Liver (tissue), 9 donors: ENCODE data around the gene TSEN34. TPM values are rescaled to one million over a fixed set of nuclear protein-coding genes. Genes with fewer than 3 reads are reported as not detected.

Experiments used
- DNase-seq: peaks from one replicate; pipeline ENCODE4 v3.0.0-alpha.2; 2017; ENCODE audit warnings: low spot score
- H3K27ac ChIP-seq, 2 donors: one replicate each; pipeline ENCODE4 v1.7.0; 2013; ENCODE audit warnings: inconsistent platforms in 2 of 2, low read length in 2 of 2, control low read depth in 1 of 2, low read depth in 1 of 2, mild to moderate bottlenecking in 1 of 2
- H3K27me3 ChIP-seq, 4 donors: one replicate each; pipeline versions ENCODE4 v1.6.1 to v1.7.0; 2013; ENCODE audit warnings: low read length in 3 of 4, inconsistent platforms in 1 of 4, mild to moderate bottlenecking in 1 of 4, moderate library complexity in 1 of 4; ENCODE audit not compliant: control insufficient read depth in 4 of 4, insufficient read depth in 4 of 4
- H3K36me3 ChIP-seq, 4 donors: one replicate each; pipeline versions ENCODE4 v1.6.1 to v1.7.0; 2013; ENCODE audit warnings: low read length in 3 of 4, mild to moderate bottlenecking in 3 of 4, low read depth in 1 of 4, moderate library complexity in 1 of 4; ENCODE audit not compliant: control insufficient read depth in 4 of 4, insufficient read depth in 3 of 4
- H3K4me1 ChIP-seq, 4 donors: one replicate each; pipeline versions ENCODE4 v1.6.1 to v1.7.0; 2013; ENCODE audit warnings: low read length in 3 of 4, mild to moderate bottlenecking in 3 of 4, moderate library complexity in 1 of 4; ENCODE audit not compliant: control insufficient read depth in 4 of 4, insufficient read depth in 4 of 4
- H3K4me3 ChIP-seq, 3 donors: one replicate each; pipeline versions ENCODE4 v1.6.1 to v1.7.0; 2013; ENCODE audit warnings: low read length in 3 of 3, control low read depth in 1 of 3, low read depth in 1 of 3, mild to moderate bottlenecking in 1 of 3
- H3K9ac ChIP-seq, 2 donors: one replicate each; pipeline ENCODE4 v1.7.0; 2013; ENCODE audit warnings: low read length in 2 of 2, mild to moderate bottlenecking in 2 of 2, moderate library complexity in 2 of 2, control low read depth in 1 of 2, low read depth in 1 of 2
- H3K9me3 ChIP-seq, 4 donors: one replicate each; pipeline versions ENCODE4 v1.6.1 to v1.7.0; 2013; ENCODE audit warnings: low read length in 3 of 4; ENCODE audit not compliant: control insufficient read depth in 4 of 4
- ATF3 ChIP-seq: IDR thresholded peaks from 2 replicates; pipeline ENCODE4 v1.6.1; 2016; ENCODE audit warnings: antibody characterized with exemption
- EGR1 ChIP-seq, 2 donors: IDR thresholded peaks; 2 replicates each; pipeline ENCODE4 v1.6.1; 2016 to 2018; ENCODE audit warnings: antibody characterized with exemption in 2 of 2, low read depth in 2 of 2
- FOXA1 ChIP-seq: IDR thresholded peaks from 2 replicates; pipeline ENCODE4 v1.6.1; 2016; ENCODE audit warnings: antibody characterized with exemption
- FOXA2 ChIP-seq: IDR thresholded peaks from 2 replicates; pipeline ENCODE4 v1.6.1; 2016; ENCODE audit warnings: antibody characterized with exemption
- GABPA ChIP-seq, 2 donors: IDR thresholded peaks in 1 of 2; conservative IDR thresholded peaks in 1 of 2; 2 replicates each; pipeline ENCODE4 v1.6.1; 2016; ENCODE audit warnings: antibody characterized with exemption in 2 of 2, mild to moderate bottlenecking in 1 of 2, moderate library complexity in 1 of 2
- HNF4A ChIP-seq, 2 donors: conservative IDR thresholded peaks; 2 replicates each; pipeline ENCODE4 v1.6.1; 2016; ENCODE audit warnings: antibody characterized with exemption in 2 of 2, mild to moderate bottlenecking in 2 of 2
- HNF4G ChIP-seq: IDR thresholded peaks from 2 replicates; pipeline ENCODE4 v1.6.1; 2016; ENCODE audit warnings: antibody characterized with exemption
- JUND ChIP-seq, 2 donors: IDR thresholded peaks; 2 replicates each; pipeline ENCODE4 v1.6.1; 2016; ENCODE audit warnings: antibody characterized with exemption in 2 of 2
- NR2F2 ChIP-seq: IDR thresholded peaks from 2 replicates; pipeline ENCODE4 v1.6.1; 2016; ENCODE audit warnings: antibody characterized with exemption
- RAD21 ChIP-seq, 2 donors: IDR thresholded peaks; 2 replicates each; pipeline ENCODE4 v1.6.1; 2016; ENCODE audit warnings: antibody characterized with exemption in 2 of 2, mild to moderate bottlenecking in 2 of 2
- RXRA ChIP-seq, 2 donors: IDR thresholded peaks; 2 replicates each; pipeline ENCODE4 v1.6.1; 2017 to 2018; ENCODE audit warnings: antibody characterized with exemption in 2 of 2, mild to moderate bottlenecking in 1 of 2
- SP1 ChIP-seq: IDR thresholded peaks from 2 replicates; pipeline ENCODE4 v1.6.1; 2018; ENCODE audit warnings: antibody characterized with exemption, mild to moderate bottlenecking
- TAF1 ChIP-seq: conservative IDR thresholded peaks from 2 replicates; pipeline ENCODE4 v1.6.1; 2016; ENCODE audit warnings: antibody characterized with exemption, mild to moderate bottlenecking
- YY1 ChIP-seq: IDR thresholded peaks from 2 replicates; pipeline ENCODE4 v1.6.1; 2016; ENCODE audit warnings: antibody characterized with exemption, mild to moderate bottlenecking
- ZBTB33 ChIP-seq: IDR thresholded peaks from 2 replicates; pipeline ENCODE4 v1.6.1; 2016; ENCODE audit warnings: antibody characterized with exemption
- WGBS: extraction: QIAGEN DNeasy Blood & Tissue Kit; methylation state at CpG from one replicate; pipeline ENCODE4 v1.1.7; 2013; 5-methylcytosine and 5-hydroxymethylcytosine counted together
- polyA plus RNA-seq, 2 donors: library from polyadenylated mRNA; stranded (reverse) in 1 of 2; unstranded in 1 of 2; fragments of 200-250 nt in 1 of 2; fragments of >200 nt in 1 of 2; fragmentation: Nextera tagmentation in 1 of 2; extraction: Ambion mirVana in 1 of 2; gene quantifications; one replicate each; pipeline versions ENCODE4 v1.2.1 to v1.2.3, GENCODE V29; 2013 to 2015
- total RNA-seq, 2 donors: library from RNA; depleted of rRNA; stranded (reverse); fragments of >200 nt; gene quantifications; one replicate each; pipeline ENCODE4 v1.2.3, GENCODE V29; 2014
- TF ChIP-seq, protein P1 (sequence below): fragments of 150-350 bp; IDR thresholded peaks from 2 replicates; pipeline ENCODE4 v1.5.1; 2017; ENCODE audit warnings: improper control_type of control experiment, low read depth, low read length; ENCODE audit not compliant: missing input control
- TF ChIP-seq, protein P2 (sequence below): IDR thresholded peaks from 2 replicates; pipeline ENCODE4 v1.6.1; 2016; ENCODE audit warnings: antibody characterized with exemption, mild to moderate bottlenecking
- TF ChIP-seq, protein P3 (sequence below): IDR thresholded peaks from 2 replicates; pipeline ENCODE4 v1.6.1; 2016; ENCODE audit warnings: antibody characterized with exemption
- donor health status: healthy.
- donor health status: healthy.
- donor health status: healthy.
- donor health status: healthy.
- donor health status: healthy.

Gene TSEN34
- total and polyA plus RNA-seq, 4 donors = 15.5 to 37.9 (median 24.6) TPM

- no peak overlapping the region for H3K4me3 ChIP-seq
- H3K9me3 ChIP-seq = no peaks in the 10 kb centered on the region
- no peaks in the 10 kb centered on the region for H3K36me3 ChIP-seq
- TF ChIP-seq ATF3 (no peak), RAD21 (IDR thresholded peaks at IDR 0.05) (no peak), FOXA1 (no peak), NR2F2 (no peak), JUND (IDR thresholded peaks at IDR 0.05) (no peak), HNF4A (conservative IDR thresholded peaks at IDR 0.05) (no peak), RXRA (IDR thresholded peaks at IDR 0.05) (no peak), YY1 (no peak), EGR1 (IDR thresholded peaks at IDR 0.05; ENCODE audit: low read depth in 2 of 2) (no peak), TAF1 (no peak), ZBTB33 (no peak), SP1 (no peak), GABPA (IDR thresholded peaks at IDR 0.05 in 1 of 2, conservative IDR thresholded peaks at IDR 0.05 in 1 of 2) (no peak), FOXA2 (no peak), HNF4G (no peak)
- TF ChIP-seq, protein P1, sequence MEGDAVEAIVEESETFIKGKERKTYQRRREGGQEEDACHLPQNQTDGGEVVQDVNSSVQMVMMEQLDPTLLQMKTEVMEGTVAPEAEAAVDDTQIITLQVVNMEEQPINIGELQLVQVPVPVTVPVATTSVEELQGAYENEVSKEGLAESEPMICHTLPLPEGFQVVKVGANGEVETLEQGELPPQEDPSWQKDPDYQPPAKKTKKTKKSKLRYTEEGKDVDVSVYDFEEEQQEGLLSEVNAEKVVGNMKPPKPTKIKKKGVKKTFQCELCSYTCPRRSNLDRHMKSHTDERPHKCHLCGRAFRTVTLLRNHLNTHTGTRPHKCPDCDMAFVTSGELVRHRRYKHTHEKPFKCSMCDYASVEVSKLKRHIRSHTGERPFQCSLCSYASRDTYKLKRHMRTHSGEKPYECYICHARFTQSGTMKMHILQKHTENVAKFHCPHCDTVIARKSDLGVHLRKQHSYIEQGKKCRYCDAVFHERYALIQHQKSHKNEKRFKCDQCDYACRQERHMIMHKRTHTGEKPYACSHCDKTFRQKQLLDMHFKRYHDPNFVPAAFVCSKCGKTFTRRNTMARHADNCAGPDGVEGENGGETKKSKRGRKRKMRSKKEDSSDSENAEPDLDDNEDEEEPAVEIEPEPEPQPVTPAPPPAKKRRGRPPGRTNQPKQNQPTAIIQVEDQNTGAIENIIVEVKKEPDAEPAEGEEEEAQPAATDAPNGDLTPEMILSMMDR = no peak
- TF ChIP-seq, protein P2, sequence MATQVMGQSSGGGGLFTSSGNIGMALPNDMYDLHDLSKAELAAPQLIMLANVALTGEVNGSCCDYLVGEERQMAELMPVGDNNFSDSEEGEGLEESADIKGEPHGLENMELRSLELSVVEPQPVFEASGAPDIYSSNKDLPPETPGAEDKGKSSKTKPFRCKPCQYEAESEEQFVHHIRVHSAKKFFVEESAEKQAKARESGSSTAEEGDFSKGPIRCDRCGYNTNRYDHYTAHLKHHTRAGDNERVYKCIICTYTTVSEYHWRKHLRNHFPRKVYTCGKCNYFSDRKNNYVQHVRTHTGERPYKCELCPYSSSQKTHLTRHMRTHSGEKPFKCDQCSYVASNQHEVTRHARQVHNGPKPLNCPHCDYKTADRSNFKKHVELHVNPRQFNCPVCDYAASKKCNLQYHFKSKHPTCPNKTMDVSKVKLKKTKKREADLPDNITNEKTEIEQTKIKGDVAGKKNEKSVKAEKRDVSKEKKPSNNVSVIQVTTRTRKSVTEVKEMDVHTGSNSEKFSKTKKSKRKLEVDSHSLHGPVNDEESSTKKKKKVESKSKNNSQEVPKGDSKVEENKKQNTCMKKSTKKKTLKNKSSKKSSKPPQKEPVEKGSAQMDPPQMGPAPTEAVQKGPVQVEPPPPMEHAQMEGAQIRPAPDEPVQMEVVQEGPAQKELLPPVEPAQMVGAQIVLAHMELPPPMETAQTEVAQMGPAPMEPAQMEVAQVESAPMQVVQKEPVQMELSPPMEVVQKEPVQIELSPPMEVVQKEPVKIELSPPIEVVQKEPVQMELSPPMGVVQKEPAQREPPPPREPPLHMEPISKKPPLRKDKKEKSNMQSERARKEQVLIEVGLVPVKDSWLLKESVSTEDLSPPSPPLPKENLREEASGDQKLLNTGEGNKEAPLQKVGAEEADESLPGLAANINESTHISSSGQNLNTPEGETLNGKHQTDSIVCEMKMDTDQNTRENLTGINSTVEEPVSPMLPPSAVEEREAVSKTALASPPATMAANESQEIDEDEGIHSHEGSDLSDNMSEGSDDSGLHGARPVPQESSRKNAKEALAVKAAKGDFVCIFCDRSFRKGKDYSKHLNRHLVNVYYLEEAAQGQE = no peak
- TF ChIP-seq, protein P3, sequence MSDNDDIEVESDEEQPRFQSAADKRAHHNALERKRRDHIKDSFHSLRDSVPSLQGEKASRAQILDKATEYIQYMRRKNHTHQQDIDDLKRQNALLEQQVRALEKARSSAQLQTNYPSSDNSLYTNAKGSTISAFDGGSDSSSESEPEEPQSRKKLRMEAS = no peak
- no peak overlapping the region for H3K27ac ChIP-seq
- H3K4me1 ChIP-seq = no peaks in the 10 kb centered on the region
- DNase-seq = no peak
- WGBS = 84% methylated on average over 7 of the region's 7 CpGs
- no peak overlapping the region for H3K9ac ChIP-seq
- H3K27me3 ChIP-seq = peaks cover 0 to 3% (median 0%) of the 10 kb centered on the region in 4 donors
Measured at GRCh38 chr19:54230031-54230430, 38.9 kb downstream of the TSEN34 start.
